SHP77 (cell line): Measurements from ENCODE around the gene LACTBL1.
"Not testable (repeated sequence)": the region's sequence is repeated elsewhere in the genome, so short reads cannot be mapped to it uniquely, and the experiment has no call there.

Experiments
- DNase-seq, 2 experiments: peaks; one replicate each; lab custom pipeline; 2025; lab: John Stamatoyannopoulos, UW

Gene LACTBL1

DNA sequence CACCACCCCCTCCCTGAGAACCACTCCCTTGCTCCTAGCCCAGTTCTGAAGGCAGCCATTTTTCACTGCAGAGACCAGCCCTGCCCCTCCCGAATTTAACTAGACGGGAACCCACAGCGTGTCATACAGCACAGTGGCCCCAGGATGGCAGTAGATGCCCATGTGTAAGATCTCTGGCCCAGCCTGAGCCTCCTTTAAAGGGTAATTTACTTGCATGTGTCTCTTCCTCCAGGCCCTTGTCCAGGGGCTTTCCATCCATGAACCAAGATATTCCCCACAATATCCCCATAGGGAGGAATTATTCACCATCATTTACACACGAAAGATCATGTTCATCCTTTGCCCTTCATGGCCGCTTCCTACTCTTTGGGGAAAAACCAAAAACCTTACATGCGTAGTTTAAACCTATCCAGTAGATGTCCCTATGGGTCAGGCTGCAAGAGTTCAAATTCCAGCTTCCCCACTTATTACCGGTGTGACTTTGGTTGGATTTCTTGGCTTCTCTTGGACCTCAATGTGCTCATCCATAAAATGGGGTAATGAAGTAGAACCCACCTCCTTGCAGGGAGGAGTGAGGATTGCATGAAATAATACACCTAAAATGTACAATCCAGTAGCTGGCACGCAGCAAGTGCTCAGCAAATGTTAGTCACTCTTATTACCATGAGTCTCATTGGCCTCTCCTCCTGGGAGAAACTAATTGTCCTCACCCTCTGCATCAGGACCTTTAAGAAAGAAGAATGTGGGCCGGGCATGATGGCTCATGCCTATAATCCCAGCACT is 4.0 kb upstream of the LACTBL1 start:
- DNase-seq: peak; percentile 82 to 84

DNA sequence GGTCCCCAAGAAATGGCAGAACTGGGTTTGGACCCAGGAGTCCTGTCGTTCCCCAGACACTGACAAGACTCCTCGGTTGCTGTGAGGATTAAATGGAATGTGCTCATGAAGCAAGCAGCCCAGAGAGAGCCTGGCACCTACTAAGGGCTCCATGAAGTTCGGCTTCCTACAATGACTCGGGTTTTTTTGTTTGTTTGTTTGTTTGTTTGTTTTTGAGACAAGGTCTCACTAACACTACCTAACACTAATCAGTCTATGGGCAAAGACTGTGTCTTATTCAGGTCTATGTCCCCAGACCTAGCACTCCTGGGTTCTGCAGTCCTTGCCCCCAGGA is 3.4 kb upstream of the LACTBL1 start:
- no peak for DNase-seq

DNA sequence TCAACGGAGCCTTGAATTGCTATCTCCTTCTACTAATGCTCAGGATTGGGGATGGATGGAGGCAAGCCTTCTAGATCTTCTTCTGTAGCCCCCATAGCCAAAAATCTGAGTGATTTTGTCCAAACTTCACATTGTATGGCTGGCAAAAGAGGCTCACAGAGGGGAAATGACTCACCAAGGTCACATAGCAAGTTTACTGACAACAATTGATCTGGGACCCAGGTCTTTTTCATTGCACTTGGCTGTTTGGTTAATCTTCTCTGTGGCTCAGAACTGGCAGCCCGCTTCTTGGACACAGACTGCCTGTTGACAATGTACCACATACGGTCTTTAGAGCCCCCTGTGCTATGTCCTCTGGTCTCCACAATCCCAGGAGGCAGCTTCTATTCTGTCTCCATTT is 3.0 kb upstream of the LACTBL1 start:
- DNase-seq: no peak

DNA sequence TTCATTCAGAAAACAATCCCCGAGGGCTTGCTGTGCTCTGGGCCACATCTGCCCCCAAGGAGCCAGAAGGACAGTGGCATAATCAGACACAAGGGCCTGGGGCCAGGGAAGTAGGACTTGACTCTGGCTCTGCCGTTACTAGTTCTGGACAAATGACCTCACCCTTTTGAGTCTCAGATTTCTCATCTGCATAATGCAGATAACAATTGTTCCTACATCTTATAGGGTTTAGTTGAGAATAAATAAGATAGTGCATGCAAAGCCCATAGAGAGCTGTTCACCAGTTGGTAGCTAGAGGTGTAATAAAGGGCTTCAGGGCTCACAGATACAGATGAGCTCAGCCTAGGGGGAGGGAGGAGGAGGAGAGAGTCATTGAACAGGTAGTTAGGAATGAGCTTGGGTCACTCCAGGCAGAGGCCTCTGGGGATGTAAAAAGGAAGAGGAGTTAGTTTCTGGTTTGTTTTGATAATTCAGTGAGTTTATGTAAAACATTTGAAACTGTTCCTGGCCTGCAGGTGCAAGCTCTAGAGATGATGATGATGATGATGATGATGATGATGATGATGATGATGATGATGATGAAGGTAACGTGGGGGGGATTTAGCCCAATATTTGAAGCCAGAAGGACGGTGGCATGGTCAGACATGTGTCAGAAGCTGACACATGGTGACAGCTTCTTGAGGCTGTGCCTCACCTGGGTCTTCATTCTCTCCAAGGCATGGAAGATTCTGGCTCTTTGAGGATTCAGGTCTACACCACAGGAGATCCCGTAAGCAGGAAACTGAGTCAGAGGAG is 858 bp downstream of the LACTBL1 start:
- no peak for DNase-seq

DNA sequence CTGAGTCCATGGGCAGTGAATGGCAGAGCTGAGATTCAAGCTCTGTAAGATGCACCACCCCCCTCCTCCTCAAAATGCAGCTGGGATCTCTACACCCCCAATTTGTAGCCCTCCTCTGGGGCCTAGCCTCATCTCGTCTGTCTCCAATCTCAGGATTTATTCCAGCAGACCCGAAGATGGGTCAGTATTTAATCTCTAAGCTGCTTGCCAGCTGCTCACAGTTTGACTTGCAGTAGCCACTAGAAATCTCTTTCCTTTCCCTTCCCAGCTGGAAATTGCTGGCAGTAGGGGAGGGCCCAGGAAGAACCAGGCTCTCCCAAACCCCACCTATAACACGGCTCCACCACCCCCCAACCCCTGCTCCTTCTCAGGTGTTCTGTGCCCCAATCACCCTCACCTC is 1.5 kb downstream of the LACTBL1 start:
- DNase-seq: no peak

DNA sequence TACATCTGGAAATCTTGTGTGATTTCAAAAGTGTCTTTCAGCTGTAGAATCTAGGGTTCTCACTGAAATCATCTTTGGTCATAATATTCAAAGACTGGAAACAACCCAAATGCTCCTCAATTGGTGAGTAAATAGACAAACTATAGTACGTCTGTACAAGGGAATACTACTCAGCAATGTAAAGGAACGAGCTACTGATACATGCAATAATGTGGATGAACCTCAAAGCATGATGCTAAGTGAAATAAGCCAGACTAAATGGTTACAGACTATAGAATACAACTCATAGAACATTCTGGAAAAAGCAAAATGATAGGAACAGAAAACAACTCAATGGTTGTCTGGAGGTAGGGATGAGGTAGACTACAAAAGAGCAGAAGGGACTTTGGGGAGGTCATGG is 2.6 kb downstream of the LACTBL1 start:
- no peak for DNase-seq

DNA sequence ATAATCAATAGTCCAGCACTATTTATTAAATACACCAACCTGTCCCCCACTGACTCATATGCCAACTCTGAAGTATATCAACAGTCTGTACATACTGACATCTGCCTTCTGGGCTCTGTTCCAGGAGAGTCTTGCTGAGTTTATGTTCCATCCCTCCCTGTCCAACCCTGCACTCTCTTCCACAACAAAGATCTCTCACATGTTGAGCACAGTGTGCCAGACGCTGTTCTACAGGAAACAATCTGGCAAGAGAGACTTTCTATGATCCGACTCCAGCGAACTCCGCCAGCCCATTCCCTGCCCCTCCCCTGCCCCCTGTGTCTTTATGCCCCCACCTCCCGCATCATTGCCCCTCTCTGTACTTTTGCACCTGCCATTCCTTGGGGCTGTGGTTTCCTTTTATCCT is 3.4 kb downstream of the LACTBL1 start:
- DNase-seq: peak; percentile 66 to 83

DNA sequence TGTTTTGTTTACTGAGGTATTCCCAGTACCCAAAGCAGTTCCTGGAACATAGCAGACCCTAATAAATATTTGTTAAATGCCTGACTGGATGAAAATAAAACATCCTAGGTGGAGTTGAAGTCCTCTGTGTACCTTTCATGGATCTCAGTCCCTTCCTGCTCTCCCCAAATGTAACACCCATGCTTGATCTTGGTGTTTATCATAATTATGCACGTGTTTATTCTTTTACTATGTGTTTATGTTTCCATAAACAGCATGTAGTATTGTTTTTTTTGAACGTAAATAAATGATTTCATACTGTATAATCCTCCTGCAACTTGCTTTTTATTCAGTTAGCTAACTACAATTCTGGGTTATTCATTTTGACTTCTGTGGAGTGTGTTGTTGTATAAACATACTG is 4.8 kb downstream of the LACTBL1 start:
- no peak for DNase-seq

DNA sequence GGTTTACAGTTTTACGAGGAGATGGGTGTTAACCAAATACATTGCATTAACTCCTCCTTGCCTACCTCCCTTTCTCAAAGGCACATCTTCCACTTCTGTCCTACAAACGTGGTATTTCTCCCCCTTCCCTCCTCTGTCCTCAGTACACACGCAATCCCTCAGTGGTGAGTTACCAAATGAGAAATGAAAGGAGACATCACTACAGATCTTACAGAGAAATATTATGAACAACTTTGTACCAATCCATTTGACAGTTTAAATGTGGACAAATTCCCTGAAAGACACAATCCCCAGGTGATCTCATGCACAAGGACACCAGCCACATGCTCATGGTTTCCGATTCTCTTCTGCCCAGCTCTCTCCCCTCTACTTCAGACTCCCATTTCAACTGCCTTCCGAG is 6.4 kb downstream of the LACTBL1 start:
- no peak for DNase-seq

DNA sequence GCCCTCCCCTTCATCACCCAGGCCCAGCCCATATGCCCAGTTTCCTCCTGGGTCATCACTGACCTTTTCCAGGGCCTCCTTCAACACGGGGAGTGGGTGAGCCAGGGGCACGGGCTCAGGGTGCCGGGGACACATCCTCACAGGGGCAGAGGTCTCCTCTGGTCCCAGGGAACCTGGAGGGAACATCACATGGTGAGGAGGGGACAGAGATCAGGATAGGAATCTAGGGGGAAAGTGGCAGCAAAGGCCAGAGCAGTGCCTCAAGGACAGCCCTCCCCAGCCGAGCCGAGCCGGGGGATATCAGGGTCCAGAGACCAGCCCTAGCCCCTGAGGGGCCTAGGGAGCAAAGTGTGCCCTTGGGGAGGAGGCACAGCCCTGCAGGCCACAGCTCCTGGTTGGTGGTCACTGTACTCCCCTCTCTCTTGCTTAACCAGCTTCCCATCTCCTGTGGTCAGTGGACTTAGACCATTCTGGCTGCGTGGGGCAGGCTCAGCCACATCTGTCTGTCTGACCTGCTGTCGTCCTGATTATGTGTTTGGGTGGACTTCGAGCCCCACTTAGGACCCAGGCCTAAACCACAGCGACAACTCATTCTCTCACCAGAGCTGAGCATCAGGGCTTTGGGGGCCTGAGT is 9.5 kb downstream of the LACTBL1 start:
- no peak for DNase-seq

DNA sequence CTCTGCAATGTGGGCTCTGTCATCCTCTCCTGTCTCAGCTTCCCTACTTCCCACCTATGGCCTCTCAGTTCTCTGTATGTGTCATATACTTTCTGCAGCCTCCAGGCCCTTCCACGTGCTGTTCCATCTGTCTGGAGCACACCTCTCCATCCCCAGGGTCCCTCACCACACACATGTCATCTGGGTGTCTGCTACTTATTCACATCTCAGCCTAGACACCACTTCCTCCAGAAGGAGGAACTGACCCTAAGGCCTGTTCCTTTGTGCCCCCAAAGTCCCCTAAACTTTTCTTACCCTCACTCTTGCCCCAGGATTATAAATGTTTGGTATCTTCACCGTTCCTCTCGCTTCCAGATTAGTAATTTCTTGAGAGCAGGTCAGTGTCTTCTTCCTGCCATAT is 10.1 kb downstream of the LACTBL1 start:
- no peak for DNase-seq

DNA sequence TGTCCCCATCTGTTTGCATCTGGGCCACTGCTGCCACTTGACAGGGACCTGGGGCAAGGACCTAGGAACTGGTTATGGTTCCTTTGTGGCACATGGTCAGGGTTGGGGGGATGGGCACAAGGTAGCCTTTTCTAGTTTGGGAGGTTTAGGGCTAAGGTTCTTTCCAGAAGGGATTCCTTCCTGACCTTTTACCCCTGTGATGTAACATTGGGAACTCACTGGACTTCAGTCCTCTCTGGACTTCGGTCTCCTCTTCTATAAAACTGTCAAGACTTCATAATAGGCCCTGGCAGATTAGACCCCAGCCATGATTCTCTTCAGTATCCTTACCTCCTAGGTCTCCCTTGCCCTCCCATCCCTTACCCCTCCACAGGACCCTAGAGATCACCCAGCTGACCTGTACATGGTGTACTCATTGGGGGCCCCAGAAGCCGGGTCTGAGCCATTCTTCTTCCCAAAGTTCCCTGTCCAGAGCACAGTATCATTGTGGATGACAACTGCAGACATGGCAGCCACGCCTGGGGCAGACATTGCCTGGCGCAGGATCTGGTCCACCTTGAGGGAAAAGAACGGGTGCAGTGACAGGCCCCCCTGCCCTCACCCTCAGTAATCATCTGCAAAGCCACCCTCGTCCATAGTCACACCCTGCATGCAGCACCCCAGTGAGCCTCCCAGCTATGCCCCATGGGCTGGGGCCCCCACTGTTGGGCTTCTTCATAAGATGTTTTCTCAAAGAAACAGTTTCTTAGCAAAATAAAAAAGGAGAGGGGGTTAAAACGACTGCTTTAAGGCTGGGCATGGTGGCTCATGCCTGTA is 12.9 kb downstream of the LACTBL1 start:
- no peak for DNase-seq

DNA sequence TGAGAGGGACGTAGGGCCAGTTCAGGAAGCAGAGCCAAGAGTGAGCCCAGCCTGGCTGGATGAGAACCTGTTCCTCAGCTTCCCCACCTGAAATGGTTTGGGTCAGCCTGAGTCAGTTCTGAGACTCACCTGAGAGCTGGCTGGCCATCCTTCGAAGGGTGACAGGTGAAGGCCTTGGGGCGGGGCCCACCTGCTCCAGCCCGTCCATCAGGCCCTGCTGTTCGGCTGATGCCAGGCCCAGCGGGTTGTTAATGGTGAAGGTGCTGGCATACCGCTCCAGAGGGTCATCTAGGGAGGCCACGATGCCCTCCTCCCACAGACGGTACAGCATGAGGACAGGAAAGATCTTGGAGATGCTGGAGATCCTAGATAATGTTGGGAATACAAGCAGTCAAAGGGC is 14.1 kb downstream of the LACTBL1 start:
- no peak for DNase-seq

DNA sequence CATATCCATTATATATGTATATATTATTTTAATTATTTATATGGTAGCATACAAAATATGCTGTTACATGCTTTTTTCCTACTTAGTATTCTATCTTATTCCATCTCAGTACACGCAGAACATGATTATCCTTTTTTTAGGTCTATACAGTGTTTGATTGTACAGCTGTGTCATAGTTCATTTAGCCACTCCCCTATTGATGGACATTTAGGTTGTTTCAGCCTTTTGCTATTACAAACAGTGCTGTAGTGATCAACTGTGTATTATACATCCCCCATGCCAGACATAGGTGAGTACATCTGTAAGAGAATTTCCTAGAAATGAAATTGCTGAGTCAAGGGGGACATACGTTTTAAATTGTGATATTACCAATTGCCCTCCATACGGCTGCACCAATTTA is 15.6 kb downstream of the LACTBL1 start:
- no peak for DNase-seq

DNA sequence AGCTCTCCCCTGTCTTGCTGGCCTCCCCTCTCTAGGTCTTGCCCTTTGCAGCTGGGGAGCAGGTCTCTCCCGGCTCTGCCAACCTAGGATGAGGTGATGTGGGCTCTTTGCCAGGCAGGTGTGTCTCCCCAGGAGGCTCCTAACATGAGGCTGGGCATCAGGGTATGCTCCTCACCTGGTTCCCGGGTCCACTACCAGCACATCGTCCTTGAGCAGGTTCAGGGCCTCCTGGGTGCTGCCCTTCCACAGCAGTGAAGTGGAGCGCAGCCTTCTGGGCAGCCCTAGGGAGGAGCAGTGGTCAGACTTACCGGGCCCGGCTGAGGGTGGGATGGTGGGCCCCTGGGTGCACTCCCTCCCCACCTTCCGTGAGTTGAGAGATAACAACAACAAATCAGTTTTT is 17.5 kb downstream of the LACTBL1 start:
- no peak for DNase-seq

DNA sequence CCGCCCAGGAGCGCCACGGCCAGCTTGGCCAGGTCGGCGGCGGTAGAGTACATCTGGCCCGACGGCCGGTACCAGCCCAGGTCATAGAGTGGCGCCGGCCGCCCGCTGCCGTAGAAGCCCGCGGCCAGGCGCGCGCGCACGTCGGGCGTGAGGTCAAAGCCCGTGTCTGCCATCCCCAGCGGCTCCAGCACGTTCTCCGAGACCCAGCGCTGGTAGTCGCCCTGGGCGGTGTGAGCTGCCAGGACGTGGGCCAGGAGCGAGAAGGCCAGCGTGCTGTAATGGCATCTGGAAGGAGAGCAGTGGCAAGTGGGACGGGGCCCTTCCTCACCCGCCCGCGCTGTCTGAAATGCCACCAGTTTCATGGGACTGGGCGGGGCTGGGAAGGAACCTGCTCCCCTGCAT is 18.9 kb downstream of the LACTBL1 start:
- DNase-seq: no peak

DNA sequence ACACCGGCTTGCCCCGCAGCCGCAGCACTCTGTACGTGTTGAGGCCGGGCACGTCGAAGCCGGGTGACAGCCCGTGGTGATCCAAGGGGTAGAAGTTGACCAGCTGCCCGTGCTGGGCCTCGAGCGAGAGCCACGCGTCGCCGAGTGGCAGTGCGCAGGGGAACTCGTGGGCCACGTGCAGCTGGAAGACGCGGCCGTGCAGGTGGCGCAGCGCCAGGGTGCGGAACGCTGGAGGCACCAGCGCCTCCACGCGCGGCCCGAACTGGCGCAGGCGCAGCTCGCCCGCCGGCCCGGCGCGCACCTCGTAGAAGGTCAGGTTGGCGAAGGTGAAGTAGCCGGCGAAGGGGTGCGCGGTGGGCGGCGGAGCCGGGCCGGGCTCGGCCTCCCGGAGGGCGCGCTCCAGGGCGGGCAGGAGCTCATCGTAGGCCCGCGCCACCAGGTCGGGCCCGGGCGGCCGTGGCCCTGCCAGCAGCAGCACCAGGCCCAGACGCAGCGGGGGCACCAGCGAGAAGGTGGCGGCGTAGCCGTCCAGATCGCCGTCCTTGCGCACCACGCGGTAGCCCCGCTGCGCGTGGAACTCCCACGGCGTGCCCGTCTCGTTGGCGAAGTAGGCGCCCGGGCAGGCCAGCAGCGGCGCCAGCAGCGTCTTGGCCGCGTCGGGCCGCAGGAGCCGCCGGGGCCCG is 19.5 kb downstream of the LACTBL1 start:
- DNase-seq: no peak

DNA sequence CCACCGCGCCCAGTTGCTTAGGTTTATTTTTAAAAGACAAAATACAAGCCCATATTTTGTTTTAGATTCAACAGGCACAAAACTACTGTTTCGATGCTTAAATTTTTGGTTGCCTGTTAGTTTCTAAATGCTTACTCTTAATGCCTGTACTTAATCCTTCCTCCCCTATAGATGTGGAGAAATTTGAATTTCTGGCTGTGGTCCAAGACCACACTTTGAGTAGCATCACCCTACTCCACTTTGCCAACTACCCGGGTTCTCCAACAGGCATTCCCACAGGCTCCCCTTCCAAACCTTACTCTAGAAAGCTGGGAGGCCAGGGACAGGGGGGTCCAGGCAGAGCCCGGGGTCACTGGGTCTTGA is 20.0 kb downstream of the LACTBL1 start:
- DNase-seq: no peak

DNA sequence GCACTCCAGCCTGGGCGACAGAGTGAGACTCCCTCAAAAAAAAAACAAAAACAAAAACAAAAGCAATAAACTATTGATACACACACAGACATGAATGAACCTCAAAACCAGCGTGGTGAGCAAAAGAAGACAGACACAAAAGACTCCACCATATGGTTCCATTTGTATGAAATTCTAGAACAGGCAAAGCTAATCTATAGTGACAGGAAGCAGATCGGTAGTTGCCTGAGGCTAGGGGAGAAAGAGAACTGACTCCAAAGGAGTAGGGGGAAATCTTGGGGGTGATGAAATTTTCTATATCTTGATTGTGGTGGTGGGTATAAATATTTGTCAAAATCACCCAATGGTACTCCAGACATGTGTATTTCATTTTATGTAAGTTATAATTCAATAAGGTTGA is 20.9 kb downstream of the LACTBL1 start:
- no peak for DNase-seq

DNA sequence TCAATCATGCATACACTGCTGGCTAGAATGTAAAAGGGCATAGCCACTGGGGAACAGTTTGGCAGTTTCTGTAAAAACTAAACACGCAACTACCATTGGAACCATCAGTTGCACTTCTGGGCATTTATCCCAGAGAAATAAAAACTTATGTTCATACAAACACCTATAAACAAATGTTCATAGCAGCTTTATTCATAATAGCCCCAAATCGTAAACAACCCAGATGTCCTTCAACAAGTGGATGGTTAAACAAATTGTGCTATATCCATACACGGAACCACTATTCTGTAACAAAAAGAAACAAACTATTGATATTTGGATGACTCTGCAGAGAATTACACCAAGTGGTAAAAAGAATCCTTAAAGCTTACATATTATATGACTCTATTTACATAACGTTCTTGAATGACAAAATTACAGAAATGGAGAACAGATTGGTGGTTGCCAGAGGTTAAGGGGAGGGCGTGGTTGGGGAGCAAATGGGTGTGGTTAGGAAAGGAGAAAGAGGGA is 22.8 kb downstream of the LACTBL1 start:
- DNase-seq: no peak

DNA sequence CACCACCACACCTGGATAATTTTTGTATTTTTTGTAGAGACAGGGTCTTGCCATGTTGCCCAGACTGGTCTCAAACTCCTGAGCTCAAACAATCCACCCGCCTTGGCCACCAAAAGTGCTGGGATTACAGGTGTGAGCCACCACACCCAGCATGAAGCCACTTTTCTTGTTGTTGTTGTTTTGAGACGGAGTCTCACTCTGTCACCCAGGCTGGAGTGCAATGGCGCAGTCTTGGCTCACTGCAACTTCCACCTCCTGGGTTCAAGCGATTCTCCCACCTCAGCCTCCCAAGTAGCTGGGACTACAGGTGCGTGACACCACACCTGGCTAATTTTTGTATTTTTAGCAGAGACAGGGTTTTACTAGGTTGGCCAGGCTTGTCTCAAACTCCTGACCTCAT is 27.5 kb downstream of the LACTBL1 start:
- DNase-seq: not testable (repeated sequence)
